Cortex of kidney (tissue), 1 donor: Measurements from ENCODE around the gene HNRNPUL2.
"Not testable (repeated sequence)": the region's sequence is repeated elsewhere in the genome, so short reads cannot be mapped to it uniquely, and the experiment has no call there.

Experiments
- DNase-seq: peaks from one replicate; lab custom pipeline; 2025; lab: John Stamatoyannopoulos, UW

HNRNPUL2 gene

GRCh38 chr11:62703921-62704320 is 23.3 kb downstream of the HNRNPUL2 start:
- DNase-seq = not testable (repeated sequence)

- DNase-seq = no peak
Measured at GRCh38 chr11:62702246-62702645, 25.0 kb downstream of the HNRNPUL2 start.

- no peak for DNase-seq
Measured at GRCh38 chr11:62694455-62695167, 32.6 kb downstream of the HNRNPUL2 start.

- not testable (repeated sequence) for DNase-seq
Measured at GRCh38 chr11:62693624-62694023, 33.6 kb downstream of the HNRNPUL2 start.

- no peak for DNase-seq
Measured at GRCh38 chr11:62689421-62690183, 37.7 kb downstream of the HNRNPUL2 start, which contains the start of gene LRRN4CL. Gene LRRN4CL (minus strand): TSS chr11:62689530. CDS start chr11:62688508, 1,022 bp downstream.

GRCh38 chr11:62688491-62688890 is 38.8 kb downstream of the HNRNPUL2 start:
- DNase-seq = no peak

- DNase-seq = no peak
Measured at GRCh38 chr11:62687508-62688396, 39.5 kb downstream of the HNRNPUL2 start.

GRCh38 chr11:62682518-62682917 is 44.7 kb downstream of the HNRNPUL2 start:
- DNase-seq = no peak

GRCh38 chr11:62680825-62681240 is 46.4 kb downstream of the HNRNPUL2 start:
- no peak for DNase-seq

- DNase-seq = no peak
Measured at GRCh38 chr11:62678770-62679696, 48.2 kb downstream of the HNRNPUL2 start, which contains the start of gene UBXN1. Gene UBXN1 (minus strand): TSS chr11:62679073. CDS start chr11:62678923, 150 bp downstream.

GRCh38 chr11:62678433-62678769 is 48.9 kb downstream of the HNRNPUL2 start:
- no peak for DNase-seq

GRCh38 chr11:62677714-62678113 is 49.5 kb downstream of the HNRNPUL2 start:
- no peak for DNase-seq

GRCh38 chr11:62677156-62677555 is 50.1 kb downstream of the HNRNPUL2 start:
- no peak for DNase-seq

GRCh38 chr11:62676698-62677097 is 50.6 kb downstream of the HNRNPUL2 start:
- DNase-seq = no peak

GRCh38 chr11:62675415-62675814 is 51.8 kb downstream of the HNRNPUL2 start:
- DNase-seq = not testable (repeated sequence)

GRCh38 chr11:62673196-62673525 is 54.1 kb downstream of the HNRNPUL2 start:
- DNase-seq = no peak

- no peak for DNase-seq
Measured at GRCh38 chr11:62671608-62672389, 55.5 kb downstream of the HNRNPUL2 start, which contains the start of the genes LBHD1 and UQCC3. Gene LBHD1 (minus strand): TSS chr11:62672267. CDS start chr11:62670031, 2,236 bp downstream. Gene UQCC3 (plus strand): TSS chr11:62671673. CDS start chr11:62671746, 73 bp downstream.

- DNase-seq = no peak
Measured at GRCh38 chr11:62671236-62671607, 56.0 kb downstream of the HNRNPUL2 start.

GRCh38 chr11:62669420-62670161 is 57.7 kb downstream of the HNRNPUL2 start:
- no peak for DNase-seq
